H9 (cell line): ENCODE measurements around the gene CACTIN. TPM values are rescaled to one million over a fixed set of nuclear protein-coding genes. Genes with fewer than 3 reads are reported as not detected.

Experiments
- DNase-seq: peaks from one replicate; pipeline ENCODE4 v3.0.0-alpha.2; 2017
- H2AFZ ChIP-seq: one replicate; pipeline ENCODE4 v1.6.1; 2013; ENCODE audit warnings: mild to moderate bottlenecking, low read length, control low read depth, moderate library complexity
- H2AK5ac ChIP-seq: 2 replicates; pipeline ENCODE4 v1.6.1; 2013; ENCODE audit warnings: low read length, control low read depth, mixed read lengths; ENCODE audit not compliant: insufficient read length
- H2BK120ac ChIP-seq: one replicate; pipeline ENCODE4 v1.6.1; 2013; ENCODE audit warnings: low read depth, mild to moderate bottlenecking, low read length, control low read depth, inconsistent platforms; ENCODE audit not compliant: poor library complexity, severe bottlenecking
- H2BK12ac ChIP-seq: 2 replicates; pipeline ENCODE4 v1.6.1; 2013; ENCODE audit warnings: low read length, control low read depth, mixed read lengths, low read depth; ENCODE audit not compliant: insufficient read length
- H2BK15ac ChIP-seq: 2 replicates; pipeline ENCODE4 v1.6.1; 2013; ENCODE audit warnings: low read depth, low read length, control low read depth
- H2BK20ac ChIP-seq: one replicate; pipeline ENCODE4 v1.6.1; 2013; ENCODE audit warnings: low read depth, mild to moderate bottlenecking, low read length, control low read depth, inconsistent platforms; ENCODE audit not compliant: poor library complexity, severe bottlenecking
- H2BK5ac ChIP-seq: 2 replicates; pipeline ENCODE4 v1.6.1; 2013; ENCODE audit warnings: low read length, control low read depth, mixed read lengths; ENCODE audit not compliant: insufficient read length
- H3K14ac ChIP-seq: 2 replicates; pipeline ENCODE4 v1.6.1; 2013; ENCODE audit warnings: low read length, control low read depth; ENCODE audit not compliant: insufficient read depth
- H3K18ac ChIP-seq: 2 replicates; pipeline ENCODE4 v1.6.1; 2013; ENCODE audit warnings: low read depth, mild to moderate bottlenecking, mixed read lengths, low read length, control low read depth; ENCODE audit not compliant: insufficient read length
- H3K23ac ChIP-seq: 2 replicates; pipeline ENCODE4 v1.6.1; 2013; ENCODE audit warnings: low read length, control low read depth, mixed read lengths, low read depth; ENCODE audit not compliant: insufficient read length
- H3K23me2 ChIP-seq: 2 replicates; pipeline ENCODE4 v1.6.1; 2013; ENCODE audit warnings: low read depth, mild to moderate bottlenecking, mixed read lengths, low read length, control low read depth; ENCODE audit not compliant: insufficient read length, poor library complexity, severe bottlenecking
- H3K27ac ChIP-seq: 2 replicates; pipeline ENCODE4 v1.5.1; 2013; ENCODE audit warnings: low read length, control low read depth, mixed read lengths, low read depth; ENCODE audit not compliant: insufficient read length
- H3K27me3 ChIP-seq: 2 replicates; pipeline ENCODE4 v1.6.1; 2013; ENCODE audit warnings: low read length, control low read depth, inconsistent platforms; ENCODE audit not compliant: insufficient read depth
- H3K4ac ChIP-seq: 2 replicates; pipeline ENCODE4 v1.6.1; 2013; ENCODE audit warnings: low read depth, mild to moderate bottlenecking, control low read depth, inconsistent platforms, low read length, moderate library complexity
- H3K4me1 ChIP-seq: 2 replicates; pipeline ENCODE4 v1.6.1; 2013; ENCODE audit warnings: low read length, control low read depth, inconsistent platforms; ENCODE audit not compliant: insufficient read depth
- H3K4me2 ChIP-seq: 2 replicates; pipeline ENCODE4 v1.6.1; 2013; ENCODE audit warnings: low read length, control low read depth, mixed read lengths; ENCODE audit not compliant: insufficient read length, insufficient read depth
- H3K56ac ChIP-seq: 2 replicates; pipeline ENCODE4 v1.6.1; 2013; ENCODE audit warnings: low read depth, mild to moderate bottlenecking, mixed read lengths, low read length, control low read depth; ENCODE audit not compliant: insufficient read length
- H3K79me1 ChIP-seq: 2 replicates; pipeline ENCODE4 v1.6.1; 2013; ENCODE audit warnings: low read depth, mild to moderate bottlenecking, moderate library complexity, low read length, control low read depth, inconsistent platforms; ENCODE audit not compliant: insufficient read depth, poor library complexity, severe bottlenecking
- H3K79me2 ChIP-seq: 2 replicates; pipeline ENCODE4 v1.6.1; 2013; ENCODE audit warnings: low read length, control low read depth, inconsistent platforms; ENCODE audit not compliant: insufficient read depth
- H3K9ac ChIP-seq: 2 replicates; pipeline ENCODE4 v1.6.1; 2013; ENCODE audit warnings: low read length, control low read depth, mixed read lengths; ENCODE audit not compliant: insufficient read length; ENCODE audit errors: extremely low read depth
- H3K9me3 ChIP-seq: one replicate; pipeline ENCODE4 v1.6.1; 2013; ENCODE audit warnings: low read depth, low read length, inconsistent platforms; ENCODE audit not compliant: control insufficient read depth
- H3T11ph ChIP-seq: one replicate; pipeline ENCODE4 v1.6.1; 2013; ENCODE audit warnings: mild to moderate bottlenecking, low read length, control low read depth, inconsistent platforms
- H4K20me1 ChIP-seq: one replicate; pipeline ENCODE4 v1.6.1; 2013; ENCODE audit not compliant: control insufficient read depth, insufficient read length, insufficient read depth
- H4K5ac ChIP-seq: 2 replicates; pipeline ENCODE4 v1.6.1; 2013; ENCODE audit warnings: low read depth, mild to moderate bottlenecking, mixed read lengths, low read length, control low read depth; ENCODE audit not compliant: insufficient read length
- H4K8ac ChIP-seq: replicated peaks from 2 replicates; pipeline ENCODE4 v1.6.1; 2013; ENCODE audit warnings: low read length, control low read depth, mixed read lengths, low read depth; ENCODE audit not compliant: insufficient read length
- H4K91ac ChIP-seq: 2 replicates; pipeline ENCODE4 v1.6.1; 2013; ENCODE audit warnings: low read depth, mild to moderate bottlenecking, moderate library complexity, mixed read lengths, low read length, control low read depth; ENCODE audit not compliant: insufficient read length
- H3K27ac Mint-ChIP-seq, 3 experiments: 2 replicates in 2 of 3; 3 replicates in 1 of 3; pipeline ENCODE4 v1.8.0; 2020 to 2021; ENCODE audit warnings: mixed read lengths in 3 of 3, mild to moderate bottlenecking in 1 of 3, moderate library complexity in 1 of 3
- H3K27me3 Mint-ChIP-seq: 2 replicates; pipeline ENCODE4 v1.8.0; 2021; ENCODE audit warnings: low read depth, mild to moderate bottlenecking, moderate library complexity, mixed read lengths
- H3K36me3 Mint-ChIP-seq, 3 experiments: 2 replicates in 2 of 3; 3 replicates in 1 of 3; pipeline ENCODE4 v1.8.0; 2020 to 2021; ENCODE audit warnings: low read depth in 3 of 3, mixed read lengths in 3 of 3; ENCODE audit not compliant: insufficient read depth in 1 of 3
- H3K4me1 Mint-ChIP-seq, 2 experiments: 2 replicates each; pipeline ENCODE4 v1.8.0; 2020; ENCODE audit warnings: mixed read lengths in 2 of 2
- H3K4me3 Mint-ChIP-seq, 2 experiments: 2 replicates in 1 of 2; 3 replicates in 1 of 2; pipeline ENCODE4 v1.8.0; 2020 to 2021; ENCODE audit warnings: mild to moderate bottlenecking in 2 of 2, mixed read lengths in 2 of 2, moderate library complexity in 1 of 2
- H3K9me3 Mint-ChIP-seq, 2 experiments: 2 replicates in 1 of 2; 3 replicates in 1 of 2; pipeline ENCODE4 v1.8.0; 2020; ENCODE audit warnings: mild to moderate bottlenecking in 2 of 2, mixed read lengths in 2 of 2, moderate library complexity in 1 of 2
- WGBS: extraction: QIAGEN DNeasy Blood & Tissue Kit; methylation state at CpG from one replicate; pipeline ENCODE4 v1.1.7; 2013; ENCODE audit warnings: missing lambda C conversion rate, low lambda C conversion rate, mixed read lengths; ENCODE audit not compliant: insufficient read length; ENCODE audit errors: extremely low coverage; 5-methylcytosine and 5-hydroxymethylcytosine counted together
- total RNA-seq: library from RNA; stranded (reverse); gene quantifications from 2 replicates; pipeline ENCODE4 v1.2.1, GENCODE V29; 2021
- TF ChIP-seq, protein P1 (sequence below): fragments of 200-600 bp; sonication (generic); conservative IDR thresholded peaks from 3 replicates; pipeline ENCODE4 v1.8.0; 2021; ENCODE audit warnings: antibody characterized with exemption, mild to moderate bottlenecking

Gene CACTIN
- total RNA-seq, 1 experiment from 2014 or later: 37.3 TPM

DNA sequence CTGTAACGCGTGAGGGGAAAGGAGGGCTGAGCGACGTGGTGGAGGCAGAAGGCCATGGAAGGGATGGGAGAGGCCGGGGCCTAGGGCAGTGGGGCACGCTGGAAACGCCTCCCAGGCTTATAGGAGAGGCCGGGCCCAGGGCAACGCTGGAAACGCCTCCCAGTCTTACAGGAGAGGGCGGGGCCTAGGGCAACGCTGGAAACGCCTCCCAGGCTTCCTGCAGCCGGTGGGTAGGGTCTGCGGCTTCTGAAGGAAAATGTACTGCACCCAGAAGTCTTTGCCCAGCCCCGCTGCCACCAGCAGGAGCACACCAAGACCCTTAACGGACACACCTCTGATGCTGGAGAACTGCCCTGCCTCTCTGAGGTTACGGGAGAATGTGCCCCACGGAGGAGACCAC is 9.1 kb downstream of the CACTIN start:
- Histone ChIP-seq H2AFZ (no peak overlapping the region), H3K9me3 (no peaks in the 10 kb centered on the region), H4K8ac (no peak overlapping the region), H4K91ac (no peak overlapping the region), H3K56ac (no peak overlapping the region), H3K79me1 (no peaks in the 10 kb centered on the region), H3K4me1 (no peaks in the 10 kb centered on the region), H3T11ph (no peak overlapping the region), H3K9ac (no peak overlapping the region), H3K79me2 (no peaks in the 10 kb centered on the region), H4K5ac (no peak overlapping the region), H3K23ac (no peak overlapping the region), H2BK5ac (no peak overlapping the region), H3K23me2 (no peaks in the 10 kb centered on the region), H2BK12ac (no peak overlapping the region), H2BK20ac (no peak overlapping the region), H2AK5ac (no peak overlapping the region), H3K27me3 (no peaks in the 10 kb centered on the region), H3K4ac (no peak overlapping the region), H4K20me1 (peaks cover 3% of the 10 kb centered on the region), H3K27ac (no peak overlapping the region), H2BK120ac (no peak overlapping the region), H3K4me2 (no peak overlapping the region), H3K18ac (no peak overlapping the region), H3K14ac (no peak overlapping the region), H2BK15ac (no peak overlapping the region)
- H3K9me3 Mint-ChIP-seq: no peaks in the 10 kb centered on the region
- WGBS: no CpG with 5 or more reads among the region's 19 CpGs
- peak overlapping the region in 1 of 3 experiments; percentile 63; a peak in 1 of 7 replicates for H3K27ac Mint-ChIP-seq
- peak; percentile 76 for DNase-seq
- TF ChIP-seq, protein P1, sequence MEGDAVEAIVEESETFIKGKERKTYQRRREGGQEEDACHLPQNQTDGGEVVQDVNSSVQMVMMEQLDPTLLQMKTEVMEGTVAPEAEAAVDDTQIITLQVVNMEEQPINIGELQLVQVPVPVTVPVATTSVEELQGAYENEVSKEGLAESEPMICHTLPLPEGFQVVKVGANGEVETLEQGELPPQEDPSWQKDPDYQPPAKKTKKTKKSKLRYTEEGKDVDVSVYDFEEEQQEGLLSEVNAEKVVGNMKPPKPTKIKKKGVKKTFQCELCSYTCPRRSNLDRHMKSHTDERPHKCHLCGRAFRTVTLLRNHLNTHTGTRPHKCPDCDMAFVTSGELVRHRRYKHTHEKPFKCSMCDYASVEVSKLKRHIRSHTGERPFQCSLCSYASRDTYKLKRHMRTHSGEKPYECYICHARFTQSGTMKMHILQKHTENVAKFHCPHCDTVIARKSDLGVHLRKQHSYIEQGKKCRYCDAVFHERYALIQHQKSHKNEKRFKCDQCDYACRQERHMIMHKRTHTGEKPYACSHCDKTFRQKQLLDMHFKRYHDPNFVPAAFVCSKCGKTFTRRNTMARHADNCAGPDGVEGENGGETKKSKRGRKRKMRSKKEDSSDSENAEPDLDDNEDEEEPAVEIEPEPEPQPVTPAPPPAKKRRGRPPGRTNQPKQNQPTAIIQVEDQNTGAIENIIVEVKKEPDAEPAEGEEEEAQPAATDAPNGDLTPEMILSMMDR: no peak
- no peak overlapping the region for H3K4me3 Mint-ChIP-seq
- H3K27me3 Mint-ChIP-seq: no peaks in the 10 kb centered on the region
- peaks cover 2 to 16% (median 14%) of the 10 kb centered on the region in 3 experiments; a peak in 6 of 7 replicates for H3K36me3 Mint-ChIP-seq
- H3K4me1 Mint-ChIP-seq: no peaks in the 10 kb centered on the region
